ENCODE results near the gene TPSG1.
"Not testable (repeated sequence)": the region's sequence is repeated elsewhere in the genome, so short reads cannot be mapped to it uniquely, and the experiment has no call there.

- TF ChIP-seq POLR2A (IDR thresholded peaks at IDR 0.05; ENCODE audit: low read depth, low read length); TAF1 (IDR thresholded peaks at IDR 0.05; ENCODE audit: borderline replicate concordance, low read depth, low read length): not testable (repeated sequence)
Measured at GRCh38 chr16:1190789-1191188, 34.3 kb downstream of the TPSG1 start.

Data from GM12892 (cell line).